A673 (cell line): ENCODE results near the gene SREBF1. TPM values are rescaled to one million over a fixed set of nuclear protein-coding genes. Genes with fewer than 3 reads are reported as not detected.

ENCODE experiments used
- BruUV-seq: library from RNA; stranded (reverse); fragments of 400-500 nt; replicated peaks from 2 replicates; lab custom pipeline; 2021; lab: Mats Ljungman, UMichigan
- CTCF ChIA-PET: fragments of 300-600 bp; sonication (Branson Sonifier 250); formaldehyde crosslinking; loops from one replicate; lab custom pipeline; 2022; ENCODE audit warnings: antibody characterized with exemption; lab: Charles Lee
- POLR2A ChIA-PET: fragments of 300-600 bp; sonication (Branson Sonifier 250); formaldehyde crosslinking; loops from one replicate; lab custom pipeline; 2022; ENCODE audit warnings: antibody characterized with exemption; ENCODE audit not compliant: low non-redundant PET; lab: Charles Lee
- DNase-seq: peaks from one replicate; pipeline ENCODE4 v3.0.0-alpha.2; 2015; ENCODE audit warnings: low spot score
- H3K27ac ChIP-seq: fragments of 200-600 bp; sonication (generic); 2 replicates; pipeline ENCODE4 v1.5.1; 2016; ENCODE audit warnings: mixed run types, low read depth, mild to moderate bottlenecking, mixed read lengths, antibody characterized with exemption, low read length; ENCODE audit not compliant: poor library complexity, severe bottlenecking
- H3K27me3 ChIP-seq: fragments of 200-600 bp; sonication (generic); replicated peaks from 2 replicates; pipeline ENCODE4 v1.6.1; 2017; ENCODE audit warnings: mixed run types, low read depth, mild to moderate bottlenecking, mixed read lengths, antibody characterized with exemption, low read length; ENCODE audit not compliant: insufficient read depth, poor library complexity
- H3K36me3 ChIP-seq: fragments of 200-600 bp; sonication (generic); 2 replicates; pipeline ENCODE4 v1.6.1; 2016; ENCODE audit warnings: mixed run types, mild to moderate bottlenecking, mixed read lengths, antibody characterized with exemption, low read length; ENCODE audit not compliant: insufficient read depth, poor library complexity, severe bottlenecking
- H3K4me1 ChIP-seq: fragments of 200-600 bp; sonication (generic); 2 replicates; pipeline ENCODE4 v1.6.1; 2017; ENCODE audit warnings: mixed run types, mild to moderate bottlenecking, mixed read lengths, antibody characterized with exemption, low read length; ENCODE audit not compliant: insufficient read depth, poor library complexity, severe bottlenecking
- H3K4me3 ChIP-seq: fragments of 200-600 bp; sonication (generic); 2 replicates; pipeline ENCODE4 v1.5.1; 2016; ENCODE audit warnings: low read depth, mixed run types, mild to moderate bottlenecking, mixed read lengths, low read length; ENCODE audit not compliant: poor library complexity, severe bottlenecking
- H3K9me3 ChIP-seq: fragments of 200-600 bp; sonication (generic); 2 replicates; pipeline ENCODE4 v1.6.1; 2016; ENCODE audit warnings: mixed run types, low read depth, mild to moderate bottlenecking, mixed read lengths, antibody characterized with exemption, low read length; ENCODE audit not compliant: poor library complexity, severe bottlenecking
- CTCF ChIP-seq: fragments of 300-800, 200-600 bp; sonication (generic); conservative IDR thresholded peaks from 2 replicates; pipeline ENCODE4 v1.5.1; 2017; ENCODE audit warnings: low read depth, mild to moderate bottlenecking, antibody characterized with exemption, low read length, moderate library complexity, mixed read lengths
- EZH2 ChIP-seq: fragments of 200-600 bp; sonication (generic); IDR thresholded peaks from 2 replicates; pipeline ENCODE4 v1.6.1; 2017; ENCODE audit warnings: borderline replicate concordance, low read depth, mild to moderate bottlenecking, mixed read lengths, antibody characterized with exemption, low read length; ENCODE audit not compliant: poor library complexity, severe bottlenecking
- intact Hi-C: fragments of 100-400 bp; cut with micrococcal nuclease; formaldehyde crosslinking; loops from one replicate; pipeline ENCODE4 v1.10.0; 2022; ENCODE audit not compliant: unreplicated experiment
- total RNA-seq: library from RNA; stranded (reverse); gene quantifications from 2 replicates; pipeline ENCODE4 v1.2.3, GENCODE V29; 2021

SREBF1 gene
- total RNA-seq, 1 experiment from 2014 or later = 240 TPM

DNA sequence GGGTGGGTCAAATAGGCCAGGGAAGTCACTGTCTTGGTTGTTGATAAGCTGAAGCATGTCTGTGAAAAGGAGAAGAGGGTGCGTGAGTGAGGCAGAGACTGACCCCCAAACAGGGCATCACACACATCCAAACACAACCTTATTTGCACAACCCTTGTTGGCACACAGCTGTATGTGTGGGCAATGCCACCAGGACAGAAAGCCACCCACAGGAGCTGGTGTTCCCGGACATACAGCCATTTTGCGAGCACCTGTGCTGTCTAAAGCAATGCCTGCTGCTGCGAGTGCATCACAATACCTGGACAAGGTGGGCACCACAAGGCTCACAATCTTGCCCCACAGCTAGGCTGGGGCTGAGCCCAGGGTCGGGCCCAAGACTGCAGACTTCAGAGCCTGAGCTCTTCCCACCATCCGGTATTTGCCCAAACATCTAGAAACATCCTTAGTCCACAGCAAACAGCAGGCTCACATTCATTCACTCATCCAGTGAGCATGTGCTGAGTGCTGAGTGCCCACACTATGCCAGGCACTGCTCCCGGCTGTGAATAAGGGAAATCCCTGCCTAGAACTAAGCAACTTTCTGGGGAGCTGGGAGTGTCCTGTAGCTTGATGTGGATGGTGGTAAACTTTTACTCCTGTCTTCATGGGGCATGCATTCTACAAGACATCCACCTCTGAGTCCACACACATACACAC is 16.2 kb downstream of the SREBF1 start:
- DNase-seq = no peak
- ChIA-PET POLR2A (interaction anchor here (0.6 kb wide), 1 partner anchor 129 kb away, joined by 3 read pairs; no protein-coding TSS in a partner anchor), CTCF (interaction anchor here (0.6 to 0.7 kb wide), 2 partner anchors 38 to 739 kb away, joined by 3 to 4 read pairs; no protein-coding TSS in a partner anchor)
- peak overlapping the region; percentile 83 for H3K27ac ChIP-seq
- intact Hi-C loops = no loop called here
- H3K27me3 ChIP-seq = no peaks in the 10 kb centered on the region
- peaks cover 66% of the 10 kb centered on the region for H3K4me1 ChIP-seq
- peaks cover 68% of the 10 kb centered on the region for H3K36me3 ChIP-seq
- H3K4me3 ChIP-seq = peak overlapping the region; percentile 72
- H3K9me3 ChIP-seq = no peaks in the 10 kb centered on the region
- TF ChIP-seq EZH2 (no peak), CTCF (no peak)
- no TSS peak for BruUV-seq

GRCh38 chr17:17820046-17820445 is 16.7 kb downstream of the SREBF1 start:
- H3K36me3 ChIP-seq = peaks cover 73% of the 10 kb centered on the region
- no peak for DNase-seq
- H3K4me3 ChIP-seq = peak overlapping the region; percentile 72
- ChIA-PET POLR2A (no interaction called here), CTCF (no interaction called here)
- peak overlapping the region; percentile 83 for H3K27ac ChIP-seq
- no peaks in the 10 kb centered on the region for H3K9me3 ChIP-seq
- BruUV-seq = no TSS peak
- no peak for TF ChIP-seq EZH2
- TF ChIP-seq CTCF = no peak
- H3K4me1 ChIP-seq = peaks cover 61% of the 10 kb centered on the region
- H3K27me3 ChIP-seq = no peaks in the 10 kb centered on the region
- intact Hi-C loops = no loop called here

DNA sequence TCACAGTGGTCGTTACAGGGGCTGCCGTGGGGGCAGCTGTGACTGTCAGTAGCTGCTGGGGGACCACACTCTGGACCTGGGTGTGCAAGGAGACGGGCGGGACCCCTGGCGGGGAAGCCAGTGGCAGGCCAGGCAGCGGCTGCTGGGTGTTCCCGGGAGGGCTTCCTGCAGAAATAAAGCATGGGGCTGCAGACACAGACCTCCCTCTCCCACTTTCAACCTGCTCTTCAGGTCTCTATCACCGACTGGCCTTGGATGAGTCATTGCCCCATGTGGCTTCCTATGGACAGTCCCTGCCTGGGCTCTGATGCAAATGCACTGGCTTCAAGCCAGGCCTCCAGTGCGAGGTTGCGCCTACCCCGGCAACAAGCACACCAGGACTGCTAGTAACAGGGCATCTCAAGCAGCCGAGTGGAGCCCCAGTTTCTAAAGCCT is 17.2 kb downstream of the SREBF1 start:
- intact Hi-C loops = no loop called here
- DNase-seq = peak; percentile 82

More for the DNA sequence above, 17.2 kb downstream of the SREBF1 start:
- peaks cover 57% of the 10 kb centered on the region for H3K4me1 ChIP-seq
- no TSS peak for BruUV-seq
- no peaks in the 10 kb centered on the region for H3K27me3 ChIP-seq
- TF ChIP-seq CTCF = no peak
- TF ChIP-seq EZH2 = no peak
- H3K36me3 ChIP-seq = peaks cover 78% of the 10 kb centered on the region
- peak overlapping the region; percentile 72 for H3K4me3 ChIP-seq
- ChIA-PET POLR2A (no interaction called here), CTCF (no interaction called here)
- peak overlapping the region; percentile 83 for H3K27ac ChIP-seq
- no peaks in the 10 kb centered on the region for H3K9me3 ChIP-seq
